ENCODE results near the gene UEVLD. TPM values are rescaled to one million over a fixed set of nuclear protein-coding genes. Genes with fewer than 3 reads are reported as not detected.

The UEVLD gene
- total and polyA plus RNA-seq, 9 of the 15 experiments (the other 6 are each of a cell fraction or from before 2014, with no cell fraction given) = 4.7 to 12.6 (median 7.4) TPM

DNA sequence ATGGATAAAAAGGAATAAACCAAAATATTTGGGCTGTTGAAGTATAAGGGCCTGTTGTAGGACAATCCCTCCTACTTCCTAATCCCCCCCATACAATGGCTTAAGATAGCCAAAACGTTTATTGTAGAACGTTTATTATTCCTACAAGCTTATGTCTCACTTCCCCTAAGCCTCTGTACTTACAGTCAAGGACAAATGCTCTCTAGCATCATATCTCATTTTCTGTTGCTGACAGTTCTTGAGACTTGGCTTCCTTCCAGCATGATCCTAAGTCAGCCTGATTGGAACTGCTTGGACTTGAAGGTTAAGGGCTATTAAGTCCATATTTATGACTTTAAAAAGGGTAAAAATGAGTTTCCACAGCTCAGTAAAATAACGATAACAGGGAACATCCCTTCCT lies 19.8 kb upstream of the UEVLD start:
- Histone ChIP-seq H3K4me3 (no peak overlapping the region), H3K9ac (ENCODE audit: insufficient read depth in 1 of 2, low read depth in 2 of 2, low read length in 2 of 2) (no peak overlapping the region), H3K36me3 (ENCODE audit: control insufficient read depth, insufficient read depth, low read length) (peaks cover 63% of the 10 kb centered on the region), H3K79me2 (ENCODE audit: control insufficient read depth, insufficient read depth, low read length) (no peaks in the 10 kb centered on the region), H2AFZ (ENCODE audit: low read depth, low read length) (no peak overlapping the region), H3K27me3 (ENCODE audit: control insufficient read depth in 2 of 2, insufficient read depth in 2 of 2, low read length in 2 of 2) (no peaks in the 10 kb centered on the region), H3K4me1 (replicated peaks in 1 of 2; ENCODE audit: control insufficient read depth in 2 of 2, insufficient read depth in 2 of 2, low read length in 2 of 2) (peaks cover 0 to 6% of the 10 kb centered on the region in 2 experiments; a peak in 2 of 5 replicates), H3K9me1 (ENCODE audit: control insufficient read depth, insufficient read depth, low read length) (no peaks in the 10 kb centered on the region), H3K9me3 (replicated peaks; ENCODE audit: control insufficient read depth, insufficient read depth, low read depth, low read length) (no peaks in the 10 kb centered on the region), H3K4me2 (ENCODE audit: insufficient read depth, low read length) (no peak overlapping the region), H4K20me1 (replicated peaks; ENCODE audit: control insufficient read depth, insufficient read depth, low read length) (no peaks in the 10 kb centered on the region), H3K27ac (ENCODE audit: extremely low read depth, low read depth, low read length) (peak overlapping the region; percentile 53; the same call in 1 of the 3 replicates)
- WGBS (ENCODE audit: insufficient coverage, low coverage, missing lambda C conversion rate) = 37% methylated on average over 3 of the region's 3 CpGs
- ChIA-PET POLR2A (no interaction called here), CTCF (ENCODE audit: low intra/inter-chr PET ratio) (no interaction called here)
- peak; percentile 60 for FAIRE-seq
- intact Hi-C loops (cut with micrococcal nuclease) (no loop called here), in situ Hi-C loops (cut with MboI) (no loop called here)
- no peak for TF ChIP-seq SMAD1 (IDR thresholded peaks at IDR 0.05; ENCODE audit: low read depth, low read length, partially characterized antibody)
- peak; percentile 81 for TF ChIP-seq MEIS2 (IDR thresholded peaks at IDR 0.05; ENCODE audit: partially characterized antibody)
- TF ChIP-seq, protein P1, sequence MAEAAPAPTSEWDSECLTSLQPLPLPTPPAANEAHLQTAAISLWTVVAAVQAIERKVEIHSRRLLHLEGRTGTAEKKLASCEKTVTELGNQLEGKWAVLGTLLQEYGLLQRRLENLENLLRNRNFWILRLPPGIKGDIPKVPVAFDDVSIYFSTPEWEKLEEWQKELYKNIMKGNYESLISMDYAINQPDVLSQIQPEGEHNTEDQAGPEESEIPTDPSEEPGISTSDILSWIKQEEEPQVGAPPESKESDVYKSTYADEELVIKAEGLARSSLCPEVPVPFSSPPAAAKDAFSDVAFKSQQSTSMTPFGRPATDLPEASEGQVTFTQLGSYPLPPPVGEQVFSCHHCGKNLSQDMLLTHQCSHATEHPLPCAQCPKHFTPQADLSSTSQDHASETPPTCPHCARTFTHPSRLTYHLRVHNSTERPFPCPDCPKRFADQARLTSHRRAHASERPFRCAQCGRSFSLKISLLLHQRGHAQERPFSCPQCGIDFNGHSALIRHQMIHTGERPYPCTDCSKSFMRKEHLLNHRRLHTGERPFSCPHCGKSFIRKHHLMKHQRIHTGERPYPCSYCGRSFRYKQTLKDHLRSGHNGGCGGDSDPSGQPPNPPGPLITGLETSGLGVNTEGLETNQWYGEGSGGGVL (CRISPR knock-in tag; IDR thresholded peaks at IDR 0.05) = no peak
- no peak for TF ChIP-seq NELFE (IDR thresholded peaks at IDR 0.05; ENCODE audit: insufficient read depth, insufficient read length)
- TF ChIP-seq, protein P2, sequence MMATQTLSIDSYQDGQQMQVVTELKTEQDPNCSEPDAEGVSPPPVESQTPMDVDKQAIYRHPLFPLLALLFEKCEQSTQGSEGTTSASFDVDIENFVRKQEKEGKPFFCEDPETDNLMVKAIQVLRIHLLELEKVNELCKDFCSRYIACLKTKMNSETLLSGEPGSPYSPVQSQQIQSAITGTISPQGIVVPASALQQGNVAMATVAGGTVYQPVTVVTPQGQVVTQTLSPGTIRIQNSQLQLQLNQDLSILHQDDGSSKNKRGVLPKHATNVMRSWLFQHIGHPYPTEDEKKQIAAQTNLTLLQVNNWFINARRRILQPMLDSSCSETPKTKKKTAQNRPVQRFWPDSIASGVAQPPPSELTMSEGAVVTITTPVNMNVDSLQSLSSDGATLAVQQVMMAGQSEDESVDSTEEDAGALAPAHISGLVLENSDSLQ (IDR thresholded peaks at IDR 0.05) = peak; percentile 84
- TF ChIP-seq NFIC (IDR thresholded peaks at IDR 0.05) = peak; percentile 88
- no peak for TF ChIP-seq MAZ (CRISPR knock-in tag; conservative IDR thresholded peaks at IDR 0.05 in 1 of 2, IDR thresholded peaks at IDR 0.05 in 1 of 2)
- TF ChIP-seq, protein P3, sequence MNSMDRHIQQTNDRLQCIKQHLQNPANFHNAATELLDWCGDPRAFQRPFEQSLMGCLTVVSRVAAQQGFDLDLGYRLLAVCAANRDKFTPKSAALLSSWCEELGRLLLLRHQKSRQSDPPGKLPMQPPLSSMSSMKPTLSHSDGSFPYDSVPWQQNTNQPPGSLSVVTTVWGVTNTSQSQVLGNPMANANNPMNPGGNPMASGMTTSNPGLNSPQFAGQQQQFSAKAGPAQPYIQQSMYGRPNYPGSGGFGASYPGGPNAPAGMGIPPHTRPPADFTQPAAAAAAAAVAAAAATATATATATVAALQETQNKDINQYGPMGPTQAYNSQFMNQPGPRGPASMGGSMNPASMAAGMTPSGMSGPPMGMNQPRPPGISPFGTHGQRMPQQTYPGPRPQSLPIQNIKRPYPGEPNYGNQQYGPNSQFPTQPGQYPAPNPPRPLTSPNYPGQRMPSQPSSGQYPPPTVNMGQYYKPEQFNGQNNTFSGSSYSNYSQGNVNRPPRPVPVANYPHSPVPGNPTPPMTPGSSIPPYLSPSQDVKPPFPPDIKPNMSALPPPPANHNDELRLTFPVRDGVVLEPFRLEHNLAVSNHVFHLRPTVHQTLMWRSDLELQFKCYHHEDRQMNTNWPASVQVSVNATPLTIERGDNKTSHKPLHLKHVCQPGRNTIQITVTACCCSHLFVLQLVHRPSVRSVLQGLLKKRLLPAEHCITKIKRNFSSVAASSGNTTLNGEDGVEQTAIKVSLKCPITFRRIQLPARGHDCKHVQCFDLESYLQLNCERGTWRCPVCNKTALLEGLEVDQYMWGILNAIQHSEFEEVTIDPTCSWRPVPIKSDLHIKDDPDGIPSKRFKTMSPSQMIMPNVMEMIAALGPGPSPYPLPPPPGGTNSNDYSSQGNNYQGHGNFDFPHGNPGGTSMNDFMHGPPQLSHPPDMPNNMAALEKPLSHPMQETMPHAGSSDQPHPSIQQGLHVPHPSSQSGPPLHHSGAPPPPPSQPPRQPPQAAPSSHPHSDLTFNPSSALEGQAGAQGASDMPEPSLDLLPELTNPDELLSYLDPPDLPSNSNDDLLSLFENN (IDR thresholded peaks at IDR 0.05; ENCODE audit: low read depth in 2 of 2, low read length in 2 of 2) = no peak
- TF ChIP-seq U2AF2 (optimal IDR thresholded peaks at IDR 0.05; ENCODE audit: low read depth, low read length) = no peak
- no peak for TF ChIP-seq BCL6 (CRISPR knock-in tag; IDR thresholded peaks at IDR 0.05)
- TF ChIP-seq, protein P4, sequence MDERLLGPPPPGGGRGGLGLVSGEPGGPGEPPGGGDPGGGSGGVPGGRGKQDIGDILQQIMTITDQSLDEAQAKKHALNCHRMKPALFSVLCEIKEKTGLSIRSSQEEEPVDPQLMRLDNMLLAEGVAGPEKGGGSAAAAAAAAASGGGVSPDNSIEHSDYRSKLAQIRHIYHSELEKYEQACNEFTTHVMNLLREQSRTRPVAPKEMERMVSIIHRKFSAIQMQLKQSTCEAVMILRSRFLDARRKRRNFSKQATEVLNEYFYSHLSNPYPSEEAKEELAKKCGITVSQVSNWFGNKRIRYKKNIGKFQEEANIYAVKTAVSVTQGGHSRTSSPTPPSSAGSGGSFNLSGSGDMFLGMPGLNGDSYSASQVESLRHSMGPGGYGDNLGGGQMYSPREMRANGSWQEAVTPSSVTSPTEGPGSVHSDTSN (CRISPR knock-in tag; IDR thresholded peaks at IDR 0.05; ENCODE audit: low read depth) = no peak
- TF ChIP-seq, protein P4 (tag; conservative IDR thresholded peaks at IDR 0.05; ENCODE audit: low read depth) = peak; percentile 84
- peak in 2 of 4 experiments; percentile 35 to 62 for DNase-seq (ENCODE audit: extremely low read depth in 1 of 4, low spot score in 3 of 4)
- peak; percentile 66 for ATAC-seq
- BruUV-seq (replicated peaks) = no TSS peak
